H4 (cell line): ENCODE results near the gene UGT1A10. TPM values are rescaled to one million over a fixed set of nuclear protein-coding genes. Genes with fewer than 3 reads are reported as not detected.

ENCODE experiments used
- DNase-seq: peaks from one replicate; pipeline ENCODE4 v3.0.0-alpha.2; 2015; ENCODE audit warnings: low spot score
- total RNA-seq: library from RNA; depleted of rRNA; stranded (reverse); fragments of >200 nt; shearing (Covaris generic); gene quantifications from 2 replicates; pipeline ENCODE4 v1.2.3, GENCODE V29; 2014

Gene UGT1A10
- total RNA-seq, 1 experiment from 2014 or later: not detected

DNA sequence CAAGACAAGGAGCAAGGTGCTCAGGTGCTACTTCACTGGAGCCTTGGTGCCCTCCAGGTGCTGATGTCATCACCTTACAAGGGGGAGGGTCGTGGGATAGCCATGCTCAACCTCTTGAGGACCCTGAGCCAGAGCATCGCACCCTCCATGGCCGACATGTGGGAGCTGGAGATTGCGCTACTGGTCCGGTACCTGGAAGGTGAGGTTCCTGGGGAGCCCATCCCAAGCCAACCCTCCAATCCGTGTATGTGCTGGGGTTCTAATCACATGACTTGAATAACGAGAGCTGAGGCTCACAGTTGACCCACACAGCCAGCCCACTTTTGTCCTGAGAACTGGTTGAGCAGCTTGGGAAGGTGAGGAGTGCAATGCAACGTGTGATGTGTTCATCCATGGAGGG lies 167.7 kb downstream of the UGT1A10 start:
- no peak for DNase-seq

DNA sequence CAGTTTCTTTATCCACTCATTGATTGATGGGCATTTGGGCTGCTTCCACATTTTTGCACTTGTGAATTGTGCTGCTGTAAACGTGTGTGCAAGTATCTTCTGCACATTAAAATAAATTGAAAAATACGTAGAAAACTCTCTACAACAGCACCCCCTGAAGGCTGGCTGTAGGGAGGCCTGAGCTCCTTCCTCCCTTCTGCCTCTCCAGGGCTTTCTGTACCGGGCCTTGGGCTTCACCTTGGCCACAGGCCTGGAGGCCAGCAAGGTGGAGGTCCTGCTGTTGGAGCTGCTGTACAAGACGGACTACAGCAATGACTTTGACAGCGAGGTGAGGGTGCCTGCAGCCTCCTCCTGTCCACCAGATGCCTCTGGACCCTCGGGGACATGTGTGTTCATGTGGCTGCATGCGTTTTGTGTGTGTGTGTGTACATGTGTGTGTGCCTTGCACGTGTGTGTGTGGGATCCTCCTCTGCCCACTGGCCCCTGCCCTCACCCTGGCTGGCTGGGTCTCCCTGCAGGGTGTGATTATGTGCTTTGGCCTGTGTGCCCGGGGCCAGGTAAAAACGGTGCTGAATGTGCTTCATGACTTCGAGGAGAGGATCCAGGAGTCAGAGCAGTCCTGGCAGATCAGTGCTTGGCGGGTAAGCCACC lies 171.1 kb downstream of the UGT1A10 start:
- no peak for DNase-seq

DNA sequence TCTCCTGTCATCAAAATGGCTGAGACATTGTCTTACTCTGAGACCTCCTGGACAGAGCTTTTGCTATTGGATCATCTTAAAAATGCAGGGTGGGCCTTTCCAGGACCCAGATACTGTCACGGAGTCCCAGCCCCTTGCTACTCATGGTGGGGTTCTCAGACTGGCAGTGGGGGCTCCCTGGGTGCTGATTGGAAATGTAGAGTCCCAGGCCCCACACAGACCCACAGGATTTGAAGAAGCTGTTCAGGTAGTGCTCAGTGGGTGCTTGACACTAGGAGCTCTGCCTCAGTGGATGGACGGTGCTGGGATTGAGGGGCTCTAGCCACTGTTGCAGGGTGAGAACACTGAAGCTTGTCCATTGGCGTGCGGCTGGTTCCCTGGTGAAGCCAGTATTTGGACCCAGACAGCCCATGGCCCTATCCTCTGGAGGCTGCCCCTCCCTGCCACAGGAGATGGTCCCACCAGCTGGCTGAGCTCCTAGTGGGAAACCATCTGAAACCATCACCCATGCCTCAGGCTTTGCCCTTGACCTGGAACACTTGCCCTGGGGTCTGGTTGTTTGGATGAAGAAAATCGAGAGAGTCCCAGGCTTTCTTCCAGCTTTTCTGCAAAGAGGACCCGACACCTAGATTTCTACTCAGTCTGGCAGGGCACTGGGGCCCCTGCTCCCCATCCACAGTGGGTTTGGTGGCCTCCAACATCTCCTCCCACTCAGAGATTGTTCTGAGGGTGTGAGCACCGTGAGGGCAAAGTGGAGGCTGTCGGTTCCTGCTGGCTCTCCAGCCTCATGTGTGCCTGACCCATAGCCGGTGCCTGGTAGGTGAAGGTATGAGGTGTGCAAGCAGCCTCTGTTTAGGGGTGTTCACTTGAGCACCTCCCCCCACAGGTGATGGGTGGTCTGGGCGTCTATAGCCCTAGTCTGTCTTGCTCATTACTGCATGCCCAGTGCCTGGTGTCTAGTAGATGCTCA lies 172.0 kb downstream of the UGT1A10 start:
- DNase-seq: no peak

DNA sequence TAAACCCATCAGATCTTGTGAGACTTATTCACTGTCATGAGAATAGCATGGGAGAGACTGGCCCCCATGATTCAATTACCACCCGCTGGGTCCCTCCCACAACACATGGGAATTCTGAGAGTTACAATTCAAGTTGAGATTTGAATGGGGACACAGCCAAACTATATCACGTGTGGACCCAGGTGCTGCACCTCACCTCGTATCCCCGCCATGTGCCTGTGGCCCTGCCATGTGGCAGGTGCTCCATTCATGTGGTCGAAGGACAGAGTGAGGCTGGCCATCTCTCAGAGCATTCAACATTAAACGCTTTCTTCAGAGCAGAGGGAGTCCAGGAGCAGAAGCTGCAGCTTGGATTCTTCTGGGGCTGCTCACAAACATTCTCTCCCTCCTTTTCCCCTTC lies 174.1 kb downstream of the UGT1A10 start:
- no peak for DNase-seq

DNA sequence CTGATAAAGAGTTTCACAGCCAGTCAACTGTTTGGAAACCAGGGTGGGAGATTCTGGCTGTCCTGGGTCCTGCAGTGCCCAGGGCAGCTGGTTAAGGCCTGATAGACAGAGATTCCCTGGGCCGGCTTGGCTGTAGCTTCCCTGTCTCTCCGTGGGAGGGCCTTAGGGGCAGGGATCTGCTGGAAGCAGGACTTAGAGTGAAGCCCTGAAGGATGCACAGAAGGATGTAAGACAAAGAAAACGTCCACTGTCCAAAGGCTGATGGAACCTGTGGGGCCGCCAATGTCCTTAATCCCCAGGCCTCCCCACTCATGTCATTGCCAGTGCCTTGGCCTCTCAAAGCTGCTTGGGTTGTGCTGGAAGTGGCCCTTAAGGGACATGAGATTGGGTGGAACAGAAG lies 174.8 kb downstream of the UGT1A10 start:
- DNase-seq: no peak

DNA sequence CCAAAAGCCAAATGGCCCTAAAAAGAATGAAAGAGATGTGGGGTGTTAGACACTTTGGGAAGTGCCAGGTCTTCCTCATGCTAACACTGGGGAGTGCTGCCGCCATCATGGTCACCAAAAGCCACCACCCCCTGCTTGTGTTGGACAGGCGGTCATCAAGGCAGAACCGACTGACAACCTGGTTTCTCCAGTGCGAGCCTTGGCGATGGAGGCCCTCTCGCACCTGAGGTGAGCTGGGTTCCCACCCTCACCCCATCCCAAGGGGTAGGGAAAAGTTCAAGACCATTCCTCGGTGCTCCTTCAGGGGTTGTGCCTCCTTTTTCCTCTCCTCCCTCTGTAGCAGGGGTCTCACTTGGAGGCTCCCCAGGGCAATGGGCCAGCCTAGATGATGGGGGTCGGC lies 175.5 kb downstream of the UGT1A10 start:
- DNase-seq: no peak

DNA sequence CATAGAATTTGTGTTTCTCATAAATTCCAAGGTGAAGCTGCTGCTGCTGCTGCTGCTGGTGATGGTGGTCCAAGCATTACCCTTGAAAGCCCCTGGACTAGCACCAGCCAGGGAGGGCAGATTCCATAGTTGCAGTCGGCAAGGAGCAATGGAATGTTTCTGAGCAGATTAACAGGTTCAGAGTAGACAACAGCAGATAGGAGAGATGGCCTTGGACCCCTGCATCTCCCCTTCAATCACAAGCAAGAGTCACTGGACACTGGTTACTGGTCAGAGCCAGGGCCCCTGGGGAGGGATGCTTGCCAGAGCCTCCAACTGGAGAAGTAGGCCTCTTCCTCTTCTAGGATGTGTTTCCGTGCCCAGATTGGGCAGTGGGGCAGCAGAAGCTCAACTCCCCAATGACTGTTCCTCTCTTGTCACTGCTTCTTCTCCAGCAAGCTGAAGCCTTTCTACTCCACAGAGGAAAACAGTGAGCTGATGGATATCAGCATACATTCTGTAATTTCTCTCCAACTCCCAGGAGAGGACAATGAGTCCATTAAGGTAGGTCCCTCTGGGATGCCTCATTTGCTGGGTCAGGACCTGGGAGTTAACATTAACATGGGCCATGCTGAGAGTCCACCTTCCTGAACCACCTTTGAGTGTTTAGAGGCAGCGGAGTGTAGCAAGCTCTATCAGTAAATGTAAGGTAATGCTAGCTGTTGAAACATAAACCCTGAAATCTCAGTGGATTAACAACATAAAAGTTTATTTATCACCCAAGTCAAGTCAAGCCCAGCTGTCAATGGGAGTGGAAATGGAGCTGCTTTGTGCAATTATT lies 177.2 kb downstream of the UGT1A10 start:
- no peak for DNase-seq

DNA sequence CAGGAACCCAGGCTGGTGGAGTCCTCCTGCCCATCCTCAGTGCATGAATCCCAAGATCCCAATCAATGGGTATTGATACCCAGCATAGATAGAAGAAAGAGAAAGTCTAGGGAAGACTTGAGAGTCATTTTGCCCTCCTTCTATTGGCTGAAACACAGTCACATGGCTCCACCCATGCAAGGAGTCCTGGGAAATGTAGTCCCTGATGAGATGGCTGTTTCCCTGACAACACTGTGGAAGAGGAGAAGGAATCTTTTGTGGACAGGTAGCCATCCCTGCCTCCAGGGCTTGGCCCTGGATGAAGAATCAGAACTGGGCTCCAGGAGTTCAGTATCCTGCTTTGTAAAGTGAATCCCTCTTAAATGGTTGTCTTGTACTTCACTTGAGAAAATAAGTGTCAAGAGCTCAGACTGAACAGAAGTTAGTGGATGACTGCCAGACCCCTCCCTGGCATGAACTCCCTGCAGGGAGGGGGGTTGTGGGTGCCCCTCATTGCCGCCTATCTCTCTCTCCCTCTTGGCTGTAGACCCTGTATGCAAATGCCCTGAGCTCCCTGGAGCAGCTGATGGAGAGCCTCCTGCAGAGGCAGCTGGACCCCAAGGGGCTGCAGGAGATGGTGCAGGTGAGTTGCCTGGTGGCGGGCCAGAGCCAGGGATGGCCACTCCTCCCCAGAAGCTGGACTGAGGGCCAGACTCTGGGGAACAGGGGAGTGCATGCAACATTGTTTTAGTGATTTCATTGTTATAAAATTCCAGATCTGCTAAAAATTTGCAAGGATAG lies 178.0 kb downstream of the UGT1A10 start:
- DNase-seq: no peak

DNA sequence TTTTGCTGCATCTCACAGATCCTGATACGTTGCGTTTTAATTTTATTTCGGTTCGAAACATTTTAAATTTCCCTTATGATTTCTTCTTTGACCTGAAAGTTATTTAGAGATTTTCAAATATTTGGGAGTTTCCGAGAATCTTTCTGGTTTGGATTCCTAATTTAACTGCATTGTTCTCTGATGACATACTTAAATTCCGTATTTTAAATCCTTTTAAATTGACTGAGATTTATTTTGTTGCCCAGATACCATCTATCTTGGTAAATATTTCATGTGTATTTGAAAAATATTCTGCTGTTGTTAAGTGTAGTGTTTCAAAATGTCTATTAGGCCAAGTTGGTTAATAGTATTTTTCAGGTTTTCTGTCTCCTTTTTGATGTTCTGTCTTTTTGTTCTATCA lies 179.6 kb downstream of the UGT1A10 start:
- DNase-seq: no peak

DNA sequence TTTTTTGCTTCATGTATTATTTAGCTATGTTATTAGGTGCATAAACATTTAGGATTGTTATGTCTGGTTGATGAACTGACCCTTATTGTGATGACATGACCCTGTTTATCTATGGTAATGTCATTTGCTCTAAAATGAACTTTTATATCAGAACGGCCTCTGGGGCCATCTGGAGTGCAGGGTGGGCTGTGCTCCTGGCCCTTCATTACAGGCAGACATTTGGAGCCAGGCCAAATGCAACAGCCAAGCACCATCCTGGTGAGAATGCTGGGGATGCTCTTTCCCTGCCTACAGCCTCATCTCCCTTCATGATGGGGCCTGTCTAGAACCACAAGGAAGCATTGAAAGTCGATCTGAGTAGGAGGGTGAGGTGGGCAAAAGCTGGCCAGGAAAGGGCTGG lies 180.1 kb downstream of the UGT1A10 start:
- no peak for DNase-seq

DNA sequence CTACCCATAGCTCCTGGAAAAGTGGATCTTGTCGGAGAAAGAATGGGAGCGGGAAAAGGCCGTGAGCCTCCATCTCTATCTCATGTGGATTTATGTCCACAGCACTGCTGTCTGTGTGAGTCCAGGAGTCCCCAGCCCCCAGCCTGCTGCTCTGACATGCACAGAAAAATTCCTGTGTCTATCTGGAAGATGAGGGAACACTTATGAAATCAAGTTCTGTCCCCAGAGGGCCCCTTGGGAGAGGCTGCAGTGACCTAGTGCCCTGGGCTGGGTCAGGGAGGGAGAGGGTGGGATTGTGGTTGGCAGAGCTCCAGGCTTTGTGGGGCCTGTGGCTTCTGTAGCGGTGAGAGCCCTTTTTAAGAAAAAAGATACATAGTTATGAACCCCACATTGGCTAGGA lies 180.5 kb downstream of the UGT1A10 start:
- no peak for DNase-seq

DNA sequence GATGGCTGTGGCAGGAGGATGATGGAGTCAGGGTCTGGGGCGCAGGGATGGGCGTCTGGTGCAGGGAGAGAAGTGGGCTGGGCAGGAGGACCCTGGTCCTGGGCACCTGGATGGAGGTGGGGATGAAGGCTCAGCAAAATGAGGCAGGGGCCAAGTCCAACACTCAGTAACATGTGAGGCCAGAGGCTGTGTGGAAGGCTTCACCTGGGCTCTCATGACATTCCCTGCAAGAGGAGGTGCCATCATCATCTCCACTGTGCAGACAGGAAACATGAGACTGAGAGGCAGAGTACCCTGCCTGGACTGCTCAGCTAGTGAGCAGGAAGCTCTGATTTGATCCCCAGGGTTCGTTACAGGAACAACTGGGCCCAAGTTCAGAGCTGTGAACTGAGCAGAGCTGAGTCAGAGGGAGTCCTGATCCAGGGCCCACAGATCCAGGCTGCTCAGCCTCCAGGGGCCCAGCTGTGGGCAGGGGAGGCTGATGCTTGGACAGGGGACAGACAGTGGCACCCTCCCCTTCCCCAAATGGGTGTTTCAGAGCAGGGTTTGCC lies 181.2 kb downstream of the UGT1A10 start:
- no peak for DNase-seq

DNA sequence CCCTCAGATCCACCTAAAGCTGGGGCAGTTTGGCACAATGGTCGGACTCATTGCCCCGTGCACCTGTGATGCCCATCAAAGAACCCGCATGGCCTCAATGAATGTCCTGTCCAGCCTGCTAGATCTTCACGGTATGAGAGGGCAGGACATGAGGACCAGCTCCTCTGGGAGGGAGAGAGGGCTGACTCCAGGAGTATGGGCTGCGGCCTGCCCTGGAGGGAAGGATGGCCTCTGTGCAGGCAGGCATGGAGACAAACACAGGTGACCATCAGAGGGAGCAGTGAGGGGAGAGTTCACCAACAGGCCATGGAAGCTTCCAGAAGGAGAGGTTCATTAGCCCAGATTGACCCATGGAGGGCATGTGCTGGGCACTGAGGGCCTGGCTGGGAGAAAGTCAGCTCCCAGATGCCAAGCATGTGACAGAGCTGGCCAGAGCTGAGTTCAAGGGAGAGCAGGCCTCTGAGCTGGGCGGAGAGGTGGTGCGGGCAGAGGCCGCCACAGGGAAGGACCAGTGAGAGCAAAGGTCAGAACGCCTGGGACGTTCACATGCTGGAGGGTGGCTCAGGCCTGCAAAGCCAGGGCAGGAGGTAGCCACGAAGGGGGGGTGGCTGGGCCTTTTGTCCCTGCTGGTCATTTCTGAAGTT lies 181.9 kb downstream of the UGT1A10 start:
- no peak for DNase-seq

DNA sequence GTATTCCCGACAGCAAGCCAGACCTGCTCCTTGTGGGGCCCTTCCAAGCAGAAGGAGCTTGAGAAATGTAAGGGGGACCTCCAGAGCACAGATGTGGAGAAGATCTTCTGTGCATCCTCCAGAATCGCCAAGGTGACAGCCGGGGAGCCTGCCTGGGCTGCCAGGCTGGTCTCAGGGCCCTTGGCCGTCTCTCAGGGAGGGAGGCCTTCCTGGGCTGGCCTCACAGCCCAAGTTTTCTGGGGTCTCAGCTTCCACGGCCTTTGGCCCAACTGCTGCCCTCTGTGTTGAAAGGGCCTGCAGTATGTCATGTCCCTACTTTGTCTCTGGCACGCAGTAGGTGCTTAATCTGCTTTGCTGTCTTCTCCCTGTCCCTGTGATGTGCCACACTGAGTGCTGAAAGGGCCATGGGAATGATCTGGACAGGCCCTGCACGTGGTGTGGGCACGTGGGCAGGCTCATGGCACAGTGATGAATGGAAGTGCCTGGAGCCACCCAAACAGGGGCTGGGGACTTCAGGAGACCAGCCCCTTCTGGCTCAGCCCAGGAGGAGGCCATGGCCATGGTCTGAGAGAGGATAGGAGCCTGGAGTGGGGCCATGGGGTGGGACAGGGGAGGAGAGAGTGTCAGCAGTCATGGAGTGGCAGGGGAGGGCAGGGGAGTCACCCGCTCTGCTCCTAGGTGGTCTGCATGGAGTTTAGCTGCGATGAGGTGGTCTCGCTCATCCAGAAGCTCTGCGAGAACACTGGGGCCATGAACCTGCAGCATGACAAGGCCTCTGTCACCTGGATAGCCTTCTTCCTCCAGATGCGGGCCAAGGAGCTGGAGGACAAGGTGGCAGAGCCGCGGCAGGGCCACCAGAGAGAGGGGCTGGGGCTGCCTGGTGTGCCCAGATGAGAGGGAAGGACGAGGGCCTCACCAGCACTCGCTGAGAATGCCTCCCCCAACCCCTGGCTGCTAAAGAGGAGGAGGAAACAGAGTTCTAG lies 182.7 kb downstream of the UGT1A10 start:
- no peak for DNase-seq

DNA sequence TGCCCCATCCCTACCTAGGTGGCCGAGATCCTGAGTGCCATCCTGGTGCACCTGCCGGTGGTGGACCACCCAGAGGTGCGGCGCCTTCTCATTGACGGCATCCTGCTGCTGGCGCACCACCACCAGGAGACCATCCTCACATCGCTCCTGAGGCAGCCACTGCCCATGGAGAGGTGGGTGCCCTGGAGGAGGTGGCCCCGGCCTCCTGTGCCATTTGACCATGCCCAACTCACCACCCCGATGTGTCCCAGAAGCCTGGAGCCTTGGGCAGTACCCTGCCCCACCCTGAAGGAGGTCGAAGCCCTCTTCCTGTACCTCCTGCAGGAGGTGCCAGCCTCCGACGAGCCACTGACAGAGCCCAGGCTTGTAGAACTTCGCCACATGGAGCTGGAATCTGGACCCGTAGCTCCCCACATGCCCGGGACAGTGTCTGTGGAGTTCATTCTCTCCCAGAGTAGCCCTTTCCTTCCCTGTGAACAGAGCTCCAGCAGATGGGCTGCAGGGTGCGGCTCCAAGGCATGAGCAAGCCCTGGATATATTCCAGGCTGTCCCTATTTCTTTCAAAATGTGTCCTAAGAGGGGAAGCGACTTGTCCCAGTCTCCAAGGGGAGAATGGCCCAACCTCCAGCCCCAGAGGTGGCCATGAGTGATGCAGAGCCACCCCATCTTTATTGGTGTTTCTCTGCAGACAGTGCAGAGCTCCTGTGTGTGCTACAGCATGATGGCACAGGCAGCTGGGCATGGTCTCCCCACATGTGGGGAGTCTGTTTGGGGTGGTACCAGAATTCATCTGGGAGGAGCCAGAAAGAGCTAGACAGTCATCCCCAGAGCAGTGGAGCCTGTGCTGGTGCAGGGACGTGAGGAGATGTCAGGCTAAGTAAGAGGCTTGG lies 183.9 kb downstream of the UGT1A10 start:
- no peak for DNase-seq

DNA sequence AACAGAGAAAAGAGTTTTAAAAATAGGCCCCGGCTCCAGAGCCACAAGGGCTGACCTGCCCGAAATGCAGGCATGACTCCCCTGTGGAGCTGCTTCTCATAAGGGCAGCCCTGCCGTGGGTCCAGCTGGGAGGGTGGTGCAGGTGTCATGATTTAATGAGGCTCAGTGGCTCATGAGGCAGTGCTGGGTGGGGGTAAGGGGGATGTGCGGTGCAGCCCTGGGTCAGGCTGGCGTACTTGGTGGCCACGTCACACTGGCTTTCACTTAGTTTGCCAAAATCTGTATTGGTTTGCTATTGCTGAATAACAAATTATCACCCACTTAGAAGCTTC lies 184.5 kb downstream of the UGT1A10 start:
- no peak for DNase-seq

DNA sequence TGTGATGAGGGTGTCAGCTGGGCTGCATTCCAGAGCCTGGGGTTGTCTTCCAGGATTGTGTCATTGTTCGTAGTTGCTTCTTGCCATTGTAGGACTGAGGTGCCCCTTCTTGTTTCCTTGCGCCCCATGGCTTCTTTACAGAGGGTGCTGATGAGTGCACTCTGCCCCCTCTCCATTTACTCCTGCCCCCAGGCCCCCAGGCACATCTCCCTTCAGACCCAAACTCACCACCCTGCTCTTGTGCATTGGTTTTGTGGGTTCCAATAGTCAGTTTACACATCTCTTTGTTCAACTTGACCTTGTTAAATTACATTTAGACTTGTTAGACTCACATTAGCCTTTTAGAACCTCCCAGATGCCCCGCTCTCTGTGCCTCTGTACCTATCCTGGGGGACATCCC lies 184.9 kb downstream of the UGT1A10 start:
- no peak for DNase-seq

DNA sequence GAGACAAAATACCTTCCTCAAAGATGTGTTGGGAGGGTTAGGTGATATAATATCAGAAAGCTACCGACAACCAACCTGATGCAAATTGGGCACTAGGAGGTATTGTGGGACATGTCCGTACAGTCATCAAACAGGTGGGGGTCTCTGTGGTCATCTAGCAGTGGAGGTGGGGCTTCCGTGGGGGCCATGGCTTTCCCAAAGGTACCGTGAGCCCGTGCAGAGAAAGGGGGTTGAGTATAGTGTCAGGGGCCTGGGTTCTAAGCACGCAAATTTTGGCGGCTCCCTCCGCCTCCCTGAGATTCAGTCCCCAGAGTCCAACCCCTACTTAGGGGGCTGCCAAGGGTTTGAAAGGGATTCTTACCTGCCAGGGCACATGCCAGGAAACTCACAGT lies 185.5 kb downstream of the UGT1A10 start:
- DNase-seq: no peak
